Nephron progenitor cell (in vitro differentiated cells): ENCODE data around the gene USP7.

ENCODE experiments used
- DNase-seq: peaks from one replicate; pipeline ENCODE4 v3.0.0; 2021
- H3K27ac Mint-ChIP-seq: 2 replicates; pipeline ENCODE4 v1.8.0; 2021; ENCODE audit warnings: mild to moderate bottlenecking, moderate library complexity, mixed read lengths
- H3K27me3 Mint-ChIP-seq: 2 replicates; pipeline ENCODE4 v1.8.0; 2021; ENCODE audit warnings: mild to moderate bottlenecking, low read depth, mixed read lengths; ENCODE audit not compliant: poor library complexity
- H3K36me3 Mint-ChIP-seq: 2 replicates; pipeline ENCODE4 v1.8.0; 2021; ENCODE audit warnings: low read depth, mixed read lengths
- H3K4me1 Mint-ChIP-seq: 2 replicates; pipeline ENCODE4 v1.8.0; 2021; ENCODE audit warnings: mixed read lengths
- H3K4me3 Mint-ChIP-seq: 2 replicates; pipeline ENCODE4 v1.8.0; 2021; ENCODE audit warnings: mild to moderate bottlenecking, moderate library complexity, mixed read lengths
- H3K9me3 Mint-ChIP-seq: 2 replicates; pipeline ENCODE4 v1.8.0; 2021; ENCODE audit warnings: mild to moderate bottlenecking, moderate library complexity, mixed read lengths
- TF ChIP-seq, protein P1 (sequence below): fragments of 200-600 bp; sonication (generic); IDR thresholded peaks from 2 replicates; pipeline ENCODE4 v1.5.0; 2021; ENCODE audit warnings: antibody characterized with exemption

The USP7 gene

DNA sequence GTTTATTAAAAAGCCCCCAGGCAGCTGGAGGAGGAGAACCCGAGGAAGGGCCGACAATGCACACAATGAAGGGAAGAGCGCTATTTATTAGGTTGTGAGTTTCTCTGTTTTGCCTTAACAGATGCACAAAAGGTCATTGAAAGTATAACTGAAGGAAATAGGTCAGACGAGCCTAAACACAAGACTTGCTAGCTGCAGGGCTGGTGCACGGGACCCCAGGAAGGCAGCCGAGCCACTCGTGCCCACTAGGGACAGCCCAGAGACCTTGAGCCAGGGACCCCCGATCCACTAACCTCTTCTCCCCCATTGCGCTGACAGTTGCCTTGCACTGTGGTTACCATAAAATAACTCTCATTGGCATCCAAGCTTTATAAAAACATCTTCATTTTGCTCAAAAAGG, 70.3 kb downstream of the USP7 start:
- Mint-ChIP-seq H3K9me3 (no peaks in the 10 kb centered on the region), H3K4me1 (peaks cover 48% of the 10 kb centered on the region), H3K36me3 (peaks cover 74% of the 10 kb centered on the region), H3K27ac (peak overlapping the region; percentile 99), H3K4me3 (no peak overlapping the region), H3K27me3 (peaks cover 4% of the 10 kb centered on the region)
- no peak for DNase-seq
- TF ChIP-seq, protein P1, sequence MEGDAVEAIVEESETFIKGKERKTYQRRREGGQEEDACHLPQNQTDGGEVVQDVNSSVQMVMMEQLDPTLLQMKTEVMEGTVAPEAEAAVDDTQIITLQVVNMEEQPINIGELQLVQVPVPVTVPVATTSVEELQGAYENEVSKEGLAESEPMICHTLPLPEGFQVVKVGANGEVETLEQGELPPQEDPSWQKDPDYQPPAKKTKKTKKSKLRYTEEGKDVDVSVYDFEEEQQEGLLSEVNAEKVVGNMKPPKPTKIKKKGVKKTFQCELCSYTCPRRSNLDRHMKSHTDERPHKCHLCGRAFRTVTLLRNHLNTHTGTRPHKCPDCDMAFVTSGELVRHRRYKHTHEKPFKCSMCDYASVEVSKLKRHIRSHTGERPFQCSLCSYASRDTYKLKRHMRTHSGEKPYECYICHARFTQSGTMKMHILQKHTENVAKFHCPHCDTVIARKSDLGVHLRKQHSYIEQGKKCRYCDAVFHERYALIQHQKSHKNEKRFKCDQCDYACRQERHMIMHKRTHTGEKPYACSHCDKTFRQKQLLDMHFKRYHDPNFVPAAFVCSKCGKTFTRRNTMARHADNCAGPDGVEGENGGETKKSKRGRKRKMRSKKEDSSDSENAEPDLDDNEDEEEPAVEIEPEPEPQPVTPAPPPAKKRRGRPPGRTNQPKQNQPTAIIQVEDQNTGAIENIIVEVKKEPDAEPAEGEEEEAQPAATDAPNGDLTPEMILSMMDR = no peak

DNA sequence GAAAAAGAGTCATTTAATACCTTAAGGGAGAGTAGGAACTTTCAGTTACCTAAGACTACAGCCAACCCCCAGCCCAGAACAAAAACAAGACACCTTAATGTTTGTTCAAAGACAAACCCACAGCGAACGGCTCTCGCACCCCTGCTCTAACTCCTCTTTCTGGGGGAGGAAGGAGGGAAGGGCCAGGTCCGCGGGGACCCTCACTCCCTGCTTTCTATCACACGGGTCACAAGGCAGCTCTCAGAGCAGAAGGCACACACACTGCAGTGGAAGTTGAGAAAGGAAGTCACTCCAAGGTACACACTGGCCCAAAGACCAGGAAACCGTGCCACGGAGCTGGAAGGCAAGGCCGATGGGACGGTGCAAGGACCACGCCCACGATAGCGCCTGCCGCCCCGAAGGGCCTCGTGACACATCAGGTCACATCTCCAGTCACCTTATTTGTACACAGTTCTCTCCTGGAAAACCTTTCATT, 71.6 kb downstream of the USP7 start:
- TF ChIP-seq, protein P1 = no peak
- peak overlapping the region; percentile 62 for H3K4me3 Mint-ChIP-seq

DNA sequence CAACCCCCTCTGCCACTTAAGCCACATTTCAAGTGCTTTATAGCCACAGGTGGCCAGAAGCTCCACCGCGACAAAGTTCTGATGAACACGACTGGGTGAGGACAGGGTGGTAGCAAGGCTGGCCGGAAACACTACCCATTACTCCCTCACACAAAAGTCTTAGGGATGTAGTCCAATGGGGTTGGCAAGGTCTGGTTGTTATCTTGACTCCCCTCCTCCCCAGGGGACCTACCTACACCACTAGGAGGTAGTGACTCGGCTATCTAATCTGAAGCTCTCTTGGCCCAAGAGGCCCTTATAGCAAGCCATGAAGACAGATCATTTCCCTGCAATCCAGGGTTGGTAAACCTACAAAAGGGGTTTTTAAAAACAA, 73.2 kb downstream of the USP7 start:
- peak overlapping the region; percentile 96 for H3K27ac Mint-ChIP-seq
- no peak for DNase-seq
- peaks cover 61% of the 10 kb centered on the region for H3K36me3 Mint-ChIP-seq

More for the DNA sequence above, 71.6 kb downstream of the USP7 start:
- Mint-ChIP-seq H3K9me3 (no peaks in the 10 kb centered on the region), H3K36me3 (peaks cover 70% of the 10 kb centered on the region), H3K27ac (peak overlapping the region; percentile 99), H3K27me3 (peaks cover 4% of the 10 kb centered on the region), H3K4me1 (peaks cover 58% of the 10 kb centered on the region)
- DNase-seq = no peak

DNA sequence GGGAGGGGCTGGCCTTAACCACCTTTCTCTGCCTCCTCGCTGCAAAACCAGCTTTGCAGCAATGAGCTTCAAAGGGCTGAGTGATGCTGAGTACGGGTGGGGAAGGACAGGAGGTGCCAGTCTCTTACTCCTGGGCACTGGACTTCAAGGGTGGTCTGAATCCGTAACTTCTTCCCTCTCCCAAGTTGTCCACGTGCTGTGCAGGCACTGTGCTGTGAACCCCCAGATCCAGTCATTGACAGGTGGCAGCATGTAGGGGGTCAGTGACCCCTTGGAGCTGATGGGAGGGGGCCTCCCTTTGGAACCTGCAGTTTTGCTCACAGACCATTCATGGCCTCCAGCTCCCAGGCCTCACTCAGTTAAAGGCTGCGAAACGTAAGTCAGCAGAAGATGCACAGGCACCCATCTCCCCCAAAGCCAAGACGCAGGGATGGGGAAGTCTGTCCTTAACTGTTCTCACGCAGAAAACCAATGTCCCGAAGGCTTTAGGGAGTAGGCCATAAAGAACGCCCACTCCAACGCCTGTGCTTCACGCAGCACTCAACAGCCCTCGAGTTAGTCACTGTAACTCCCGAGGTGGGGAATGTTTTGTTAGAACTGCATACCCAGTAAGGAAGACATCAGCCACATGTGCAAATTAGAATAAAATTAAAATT, 73.7 kb downstream of the USP7 start:
- Mint-ChIP-seq H3K36me3 (peaks cover 56% of the 10 kb centered on the region), H3K4me1 (peaks cover 80% of the 10 kb centered on the region), H3K27me3 (peaks cover 4% of the 10 kb centered on the region), H3K9me3 (no peaks in the 10 kb centered on the region), H3K27ac (peak overlapping the region; percentile 96), H3K4me3 (no peak overlapping the region)
- TF ChIP-seq, protein P1 = no peak
- DNase-seq = no peak

More for the DNA sequence above, 73.2 kb downstream of the USP7 start:
- TF ChIP-seq, protein P1 = no peak
- Mint-ChIP-seq H3K9me3 (no peaks in the 10 kb centered on the region), H3K27me3 (peaks cover 4% of the 10 kb centered on the region), H3K4me3 (no peak overlapping the region), H3K4me1 (peaks cover 74% of the 10 kb centered on the region)

DNA sequence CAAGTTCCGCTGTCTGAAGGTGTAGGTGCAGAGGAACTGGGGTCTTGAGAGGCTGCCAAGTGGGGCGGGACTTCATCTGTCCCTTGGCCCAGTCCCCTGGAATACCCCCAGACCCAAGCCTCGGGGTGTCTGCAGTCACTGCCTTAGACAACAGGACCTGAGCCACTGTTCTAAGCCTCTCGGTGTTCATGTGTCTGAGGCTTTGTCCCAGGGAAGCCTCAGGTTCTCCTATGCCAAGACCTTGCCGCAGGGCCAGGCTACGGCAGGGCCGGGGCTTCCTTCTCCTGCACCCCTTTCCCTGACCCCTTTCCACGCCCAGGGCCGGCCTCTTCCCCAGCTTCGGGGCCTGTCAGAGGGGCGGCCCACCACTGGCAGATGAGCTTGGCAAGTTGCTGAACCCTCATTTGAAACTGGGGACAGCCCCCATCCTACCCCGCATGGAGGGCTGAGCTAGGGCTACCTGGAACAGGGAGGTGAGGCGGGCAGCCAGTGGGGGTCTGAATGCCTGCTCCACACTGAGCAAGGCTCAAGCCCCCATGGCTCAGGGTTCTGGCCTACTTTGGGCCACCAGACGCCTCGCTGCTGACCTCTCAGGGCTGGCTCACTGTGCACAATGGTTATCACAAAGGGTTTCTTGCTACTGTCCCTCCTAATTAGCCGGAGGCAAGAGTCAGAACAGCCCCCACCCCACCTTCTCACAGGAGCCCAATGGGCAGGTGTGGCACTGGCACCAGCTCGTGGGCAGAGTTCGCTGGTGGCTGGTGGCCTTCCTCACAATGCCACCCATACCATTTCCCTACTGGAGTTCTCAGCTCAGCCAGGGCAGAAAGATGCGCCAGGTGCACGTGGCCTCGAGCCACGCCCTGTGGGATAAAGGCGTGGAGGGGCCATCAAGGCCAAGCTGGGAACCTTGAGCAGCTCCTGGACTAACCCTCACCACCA, 74.5 kb downstream of the USP7 start:
- DNase-seq = no peak
- no peaks in the 10 kb centered on the region for H3K9me3 Mint-ChIP-seq
- H3K27ac Mint-ChIP-seq = no peak overlapping the region
- H3K27me3 Mint-ChIP-seq = peaks cover 4% of the 10 kb centered on the region
- H3K4me3 Mint-ChIP-seq = no peak overlapping the region
- H3K36me3 Mint-ChIP-seq = peaks cover 48% of the 10 kb centered on the region
- H3K4me1 Mint-ChIP-seq = peaks cover 73% of the 10 kb centered on the region
- TF ChIP-seq, protein P1 = no peak
